Measurements from ENCODE around the gene ZNF629. TPM values are rescaled to one million over a fixed set of nuclear protein-coding genes. Genes with fewer than 3 reads are reported as not detected.

Gene ZNF629
- total RNA-seq, 1 donor from 2014 or later, result 18.9 TPM

- DNase-seq (ENCODE audit: low spot score), result no peak
Observed at GRCh38 chr16:30748634-30749445, 38.2 kb downstream of the ZNF629 start.

- DNase-seq (ENCODE audit: low spot score), result peak; percentile 99
Observed at GRCh38 chr16:30747799-30748633, 39.0 kb downstream of the ZNF629 start, which contains the start of gene PHKG2. TSS of gene PHKG2 (plus strand) at chr16:30748425. CDS start at chr16:30748821, 396 bp downstream.

- DNase-seq (ENCODE audit: low spot score), result no peak
Observed at GRCh38 chr16:30747331-30747730, 39.7 kb downstream of the ZNF629 start.

- no peak for DNase-seq (ENCODE audit: low spot score)
Observed at GRCh38 chr16:30746638-30747175, 40.3 kb downstream of the ZNF629 start.

DNA sequence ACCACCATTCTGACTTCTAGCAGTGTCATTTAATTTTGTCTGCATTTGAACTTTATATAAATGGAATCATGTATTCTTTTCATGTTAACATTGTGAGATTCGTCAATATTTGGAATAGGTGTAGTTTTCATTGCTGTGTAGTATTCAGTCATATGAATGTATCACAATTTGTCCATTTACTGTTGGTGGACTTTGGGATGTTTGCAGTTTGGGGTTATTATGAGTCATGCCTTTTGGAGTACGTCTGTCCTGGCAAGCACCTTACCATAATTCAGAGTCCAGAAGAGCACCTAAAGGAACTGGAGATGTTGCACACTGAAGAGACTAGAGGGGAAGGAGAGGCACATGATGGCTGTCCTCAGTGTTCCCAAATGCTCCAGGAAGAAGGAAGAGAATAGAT is 41.9 kb downstream of the ZNF629 start:
- no peak for DNase-seq (ENCODE audit: low spot score)

- no peak for DNase-seq (ENCODE audit: low spot score)
Observed at GRCh38 chr16:30744183-30744582, 42.8 kb downstream of the ZNF629 start.

DNA sequence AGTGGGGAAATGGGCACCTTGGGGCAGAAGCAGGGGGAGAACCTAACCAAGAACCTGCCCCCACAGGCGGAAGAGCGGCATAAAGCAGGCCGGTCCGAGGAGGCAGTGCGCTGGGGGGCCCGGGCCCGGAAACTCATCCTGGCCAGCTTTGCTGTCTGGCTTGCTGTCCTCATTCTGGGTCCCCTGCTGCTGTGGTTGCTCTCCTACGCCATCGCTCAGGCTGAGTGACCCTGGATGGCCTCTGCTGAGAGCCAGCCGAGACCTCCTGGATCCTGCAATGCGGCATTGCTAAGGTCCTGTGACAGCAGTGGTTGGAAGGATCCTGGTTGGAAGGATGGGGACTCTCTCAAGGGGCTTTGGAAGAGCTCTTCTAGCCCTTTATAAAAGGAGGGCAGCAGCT is 43.3 kb downstream of the ZNF629 start:
- no peak for DNase-seq (ENCODE audit: low spot score)

GRCh38 chr16:30741461-30741914 is 45.5 kb downstream of the ZNF629 start:
- peak; percentile 80 for DNase-seq (ENCODE audit: low spot score)

- peak; percentile 92 for DNase-seq (ENCODE audit: low spot score)
Observed at GRCh38 chr16:30740364-30741251, 46.4 kb downstream of the ZNF629 start.

DNA sequence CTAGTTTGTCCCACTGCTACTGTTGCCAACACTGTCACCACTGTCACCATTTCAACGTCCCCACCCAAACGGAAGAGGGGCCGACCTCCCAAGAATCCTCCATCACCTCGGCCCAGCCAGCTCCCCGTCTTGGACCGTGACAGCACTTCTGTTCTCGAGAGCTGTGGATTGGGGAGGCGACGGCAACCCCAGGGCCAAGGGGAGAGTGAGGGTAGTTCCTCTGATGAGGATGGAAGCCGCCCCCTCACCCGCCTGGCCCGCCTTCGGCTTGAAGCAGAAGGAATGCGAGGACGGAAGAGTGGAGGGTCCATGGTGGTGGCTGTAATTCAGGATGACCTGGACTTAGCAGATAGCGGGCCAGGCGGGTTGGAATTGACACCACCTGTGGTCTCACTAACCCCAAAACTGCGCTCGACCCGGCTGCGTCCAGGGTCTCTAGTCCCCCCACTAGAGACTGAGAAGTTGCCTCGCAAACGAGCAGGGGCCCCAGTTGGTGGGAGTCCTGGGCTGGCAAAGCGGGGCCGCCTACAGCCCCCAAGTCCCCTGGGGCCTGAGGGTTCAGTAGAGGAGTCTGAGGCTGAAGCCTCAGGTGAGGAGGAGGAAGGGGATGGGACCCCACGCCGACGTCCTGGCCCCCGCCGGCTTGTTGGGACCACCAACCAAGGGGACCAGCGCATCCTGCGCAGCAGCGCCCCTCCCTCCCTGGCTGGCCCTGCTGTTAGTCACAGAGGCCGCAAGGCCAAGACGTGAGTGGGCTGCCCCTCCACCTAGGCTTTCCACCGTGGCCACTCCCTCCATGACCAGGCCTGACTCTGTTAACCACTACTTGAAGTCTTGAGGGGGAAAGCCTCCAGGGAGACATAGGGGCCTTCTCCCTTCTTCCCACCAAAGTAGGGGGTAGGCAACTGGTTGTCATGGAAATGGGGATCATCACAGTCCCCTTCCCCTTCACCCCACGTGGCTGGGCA is 47.7 kb downstream of the ZNF629 start:
- DNase-seq (ENCODE audit: low spot score), result no peak

GRCh38 chr16:30737794-30738648 is 49.0 kb downstream of the ZNF629 start:
- no peak for DNase-seq (ENCODE audit: low spot score)

DNA sequence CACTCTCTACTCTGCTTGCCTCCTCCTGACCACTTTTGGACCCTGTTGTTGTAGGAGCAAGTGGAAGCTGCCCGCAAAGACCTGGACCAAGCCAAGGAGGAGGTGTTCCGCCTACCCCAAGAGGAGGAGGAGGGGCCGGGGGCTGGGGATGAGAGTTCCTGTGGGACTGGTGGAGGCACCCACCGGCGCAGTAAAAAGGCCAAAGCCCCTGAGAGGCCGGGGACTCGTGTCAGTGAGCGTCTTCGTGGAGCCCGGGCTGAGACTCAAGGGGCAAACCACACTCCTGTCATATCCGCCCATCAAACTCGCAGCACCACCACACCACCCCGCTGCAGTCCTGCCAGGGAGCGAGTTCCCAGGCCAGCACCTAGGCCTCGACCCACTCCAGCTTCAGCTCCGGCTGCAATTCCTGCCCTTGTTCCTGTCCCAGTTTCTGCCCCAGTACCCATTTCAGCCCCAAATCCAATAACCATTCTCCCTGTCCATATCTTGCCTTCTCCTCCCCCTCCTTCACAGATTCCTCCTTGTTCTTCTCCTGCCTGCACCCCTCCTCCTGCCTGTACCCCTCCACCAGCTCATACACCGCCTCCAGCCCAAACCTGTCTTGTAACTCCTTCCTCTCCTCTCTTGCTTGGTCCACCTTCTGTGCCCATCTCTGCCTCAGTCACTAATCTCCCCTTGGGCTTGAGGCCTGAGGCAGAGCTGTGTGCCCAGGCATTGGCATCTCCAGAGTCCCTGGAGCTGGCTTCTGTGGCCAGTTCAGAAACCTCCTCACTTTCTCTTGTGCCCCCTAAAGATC is 49.8 kb downstream of the ZNF629 start:
- DNase-seq (ENCODE audit: low spot score), result no peak

DNA sequence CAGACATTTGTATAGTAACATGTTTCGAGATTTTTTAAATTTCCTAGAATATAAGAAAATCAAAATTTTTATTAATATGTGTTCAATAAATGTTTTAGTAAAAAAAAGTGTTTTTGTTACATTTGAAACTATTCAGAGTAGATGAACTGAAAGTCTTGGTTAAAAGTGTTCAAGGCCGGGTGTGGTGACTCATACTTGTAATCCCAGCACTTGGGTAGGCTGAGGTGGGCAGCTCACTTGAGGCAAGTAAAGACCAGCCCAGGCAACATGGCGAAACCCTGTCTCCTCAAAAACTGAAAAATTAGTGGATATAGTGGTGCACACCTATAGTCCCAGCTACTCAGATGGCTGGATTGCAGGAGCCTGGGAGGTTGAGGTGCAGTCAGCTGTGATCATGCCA is 55.6 kb downstream of the ZNF629 start:
- no peak for DNase-seq (ENCODE audit: low spot score)

GRCh38 chr16:30728899-30729672 is 57.9 kb downstream of the ZNF629 start:
- DNase-seq (ENCODE audit: low spot score), result no peak
